ENCODE measurements around the gene ACO1.

ACO1 gene

GRCh38 chr9:32384364-32385151 lies at the start of gene ACO1 (continued):
- TF ChIP-seq ZNF621 (tag by site-specific recombination; IDR thresholded peaks at IDR 0.05) = no peak
- peak; percentile 84; the same call in 1 of the 2 replicates for TF ChIP-seq ZBTB20 (tag by site-specific recombination; IDR thresholded peaks at IDR 0.05)
- TF ChIP-seq, protein P1, sequence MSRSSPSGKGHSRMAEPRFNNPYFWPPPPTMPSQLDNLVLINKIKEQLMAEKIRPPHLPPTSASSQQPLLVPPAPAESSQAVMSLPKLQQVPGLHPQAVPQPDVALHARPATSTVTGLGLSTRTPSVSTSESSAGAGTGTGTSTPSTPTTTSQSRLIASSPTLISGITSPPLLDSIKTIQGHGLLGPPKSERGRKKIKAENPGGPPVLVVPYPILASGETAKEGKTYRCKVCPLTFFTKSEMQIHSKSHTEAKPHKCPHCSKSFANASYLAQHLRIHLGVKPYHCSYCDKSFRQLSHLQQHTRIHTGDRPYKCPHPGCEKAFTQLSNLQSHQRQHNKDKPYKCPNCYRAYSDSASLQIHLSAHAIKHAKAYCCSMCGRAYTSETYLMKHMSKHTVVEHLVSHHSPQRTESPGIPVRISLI (tag by site-specific recombination; IDR thresholded peaks at IDR 0.05) = no peak
- TF ChIP-seq ZNF660 (tag by site-specific recombination; IDR thresholded peaks at IDR 0.05) = no peak
- TF ChIP-seq ZNF112 (tag by site-specific recombination; IDR thresholded peaks at IDR 0.05) = no peak
- TF ChIP-seq ZNF23 (tag by site-specific recombination; IDR thresholded peaks at IDR 0.05; ENCODE audit: borderline replicate concordance) = no peak
- no peak for TF ChIP-seq ZNF670 (tag by site-specific recombination; IDR thresholded peaks at IDR 0.05; ENCODE audit: low read depth)
- TF ChIP-seq ZNF768 (tag by site-specific recombination; IDR thresholded peaks at IDR 0.05) = no peak
- no peak for TF ChIP-seq ZNF155 (tag by site-specific recombination; IDR thresholded peaks at IDR 0.05)
- TF ChIP-seq ZNF202 (tag by site-specific recombination; IDR thresholded peaks at IDR 0.05; ENCODE audit: borderline replicate concordance) = no peak
- no peak for TF ChIP-seq ZNF423 (tag by site-specific recombination; IDR thresholded peaks at IDR 0.05)
- no peak for TF ChIP-seq ZNF394 (tag by site-specific recombination; IDR thresholded peaks at IDR 0.05; ENCODE audit: borderline replicate concordance)
- no peak for TF ChIP-seq ZNF416 (tag by site-specific recombination; IDR thresholded peaks at IDR 0.05)
- no peak for TF ChIP-seq ZBTB17 (tag by site-specific recombination; IDR thresholded peaks at IDR 0.05)
- TF ChIP-seq ZNF211 (tag by site-specific recombination; IDR thresholded peaks at IDR 0.05; ENCODE audit: low read depth) = no peak
- no peak for TF ChIP-seq ZNF629 (tag by site-specific recombination; IDR thresholded peaks at IDR 0.05)
- TF ChIP-seq ZBTB1 (tag by site-specific recombination; IDR thresholded peaks at IDR 0.05) = no peak
- no peak for TF ChIP-seq REST (tag by site-specific recombination; IDR thresholded peaks at IDR 0.05)
- no peak for TF ChIP-seq ZNF132 (tag by site-specific recombination; IDR thresholded peaks at IDR 0.05; ENCODE audit: borderline replicate concordance)
- peak; percentile 51 for TF ChIP-seq ZBTB8A (tag by site-specific recombination; IDR thresholded peaks at IDR 0.05)
- peak; percentile 97 for TF ChIP-seq ZFHX2 (tag by site-specific recombination; conservative IDR thresholded peaks at IDR 0.05)
- TF ChIP-seq ZNF571 (tag by site-specific recombination; IDR thresholded peaks at IDR 0.05) = no peak
- TF ChIP-seq ZNF335 (tag by site-specific recombination; conservative IDR thresholded peaks at IDR 0.05) = peak; percentile 68; the same call in 1 of the 2 replicates
- TF ChIP-seq, protein P2, sequence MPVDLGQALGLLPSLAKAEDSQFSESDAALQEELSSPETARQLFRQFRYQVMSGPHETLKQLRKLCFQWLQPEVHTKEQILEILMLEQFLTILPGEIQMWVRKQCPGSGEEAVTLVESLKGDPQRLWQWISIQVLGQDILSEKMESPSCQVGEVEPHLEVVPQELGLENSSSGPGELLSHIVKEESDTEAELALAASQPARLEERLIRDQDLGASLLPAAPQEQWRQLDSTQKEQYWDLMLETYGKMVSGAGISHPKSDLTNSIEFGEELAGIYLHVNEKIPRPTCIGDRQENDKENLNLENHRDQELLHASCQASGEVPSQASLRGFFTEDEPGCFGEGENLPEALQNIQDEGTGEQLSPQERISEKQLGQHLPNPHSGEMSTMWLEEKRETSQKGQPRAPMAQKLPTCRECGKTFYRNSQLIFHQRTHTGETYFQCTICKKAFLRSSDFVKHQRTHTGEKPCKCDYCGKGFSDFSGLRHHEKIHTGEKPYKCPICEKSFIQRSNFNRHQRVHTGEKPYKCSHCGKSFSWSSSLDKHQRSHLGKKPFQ (tag by site-specific recombination; IDR thresholded peaks at IDR 0.05) = no peak
- no peak for TF ChIP-seq ZNF184 (tag by site-specific recombination; IDR thresholded peaks at IDR 0.05)
- TF ChIP-seq ZNF24 (tag by site-specific recombination; IDR thresholded peaks at IDR 0.05) = no peak
- TF ChIP-seq, protein P3, sequence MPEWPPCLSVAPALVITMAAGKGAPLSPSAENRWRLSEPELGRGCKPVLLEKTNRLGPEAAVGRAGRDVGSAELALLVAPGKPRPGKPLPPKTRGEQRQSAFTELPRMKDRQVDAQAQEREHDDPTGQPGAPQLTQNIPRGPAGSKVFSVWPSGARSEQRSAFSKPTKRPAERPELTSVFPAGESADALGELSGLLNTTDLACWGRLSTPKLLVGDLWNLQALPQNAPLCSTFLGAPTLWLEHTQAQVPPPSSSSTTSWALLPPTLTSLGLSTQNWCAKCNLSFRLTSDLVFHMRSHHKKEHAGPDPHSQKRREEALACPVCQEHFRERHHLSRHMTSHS (tag by site-specific recombination; IDR thresholded peaks at IDR 0.05) = no peak
- TF ChIP-seq ZNF140 (tag by site-specific recombination; IDR thresholded peaks at IDR 0.05) = no peak
- no peak for TF ChIP-seq ZNF214 (tag by site-specific recombination; IDR thresholded peaks at IDR 0.05; ENCODE audit: borderline replicate concordance)
- no peak for TF ChIP-seq ZNF548 (tag by site-specific recombination; IDR thresholded peaks at IDR 0.05)
- TF ChIP-seq ZBTB21 (tag by site-specific recombination; IDR thresholded peaks at IDR 0.05) = no peak
- no peak for TF ChIP-seq ZNF133 (tag by site-specific recombination; IDR thresholded peaks at IDR 0.05)
- TF ChIP-seq ZNF157 (tag by site-specific recombination; IDR thresholded peaks at IDR 0.05) = no peak
